NCI-H2081 (cell line): ENCODE measurements around the gene FEV.
A peak's percentile ranks its signal among the peaks of the same experiment; 100 is the strongest.

Source experiments
- DNase-seq, 2 experiments: peaks; one replicate each; lab custom pipeline; 2025; lab: John Stamatoyannopoulos, UW

Gene FEV

GRCh38 chr2:218993345-218994315 is 8.6 kb upstream of the FEV start, which contains the start of gene CRYBA2:
TSS of gene CRYBA2 (minus strand) at chr2:218993422. CDS start at chr2:218993176, 246 bp downstream.
- DNase-seq, result peak; percentile 64 to 88

- DNase-seq, result peak; percentile 35 to 41
These were observed 7.8 kb upstream of the FEV start for GRCh38 chr2:218992703-218993344.

GRCh38 chr2:218992196-218992595 is 7.2 kb upstream of the FEV start:
- no peak for DNase-seq

GRCh38 chr2:218991674-218992168 is 6.7 kb upstream of the FEV start:
- DNase-seq, result no peak

GRCh38 chr2:218990612-218991011 is 5.6 kb upstream of the FEV start:
- no peak for DNase-seq

- no peak for DNase-seq
These were observed 5.1 kb upstream of the FEV start for GRCh38 chr2:218990052-218990451.

GRCh38 chr2:218988650-218989049 is 3.7 kb upstream of the FEV start:
- DNase-seq, result no peak

- no peak for DNase-seq
These were observed 3.2 kb upstream of the FEV start for GRCh38 chr2:218988164-218988563.

GRCh38 chr2:218986148-218986761 is 1.3 kb upstream of the FEV start:
- no peak for DNase-seq

GRCh38 chr2:218985325-218986091 is 524 bp upstream of the FEV start:
- DNase-seq, result no peak

- no peak for DNase-seq
These were observed 554 bp downstream of the FEV start for GRCh38 chr2:218984239-218985020.

GRCh38 chr2:218983934-218984238 is 1.1 kb downstream of the FEV start:
- no peak for DNase-seq

GRCh38 chr2:218983263-218983933 is 1.6 kb downstream of the FEV start:
- DNase-seq, result no peak

GRCh38 chr2:218982586-218983262 is 2.3 kb downstream of the FEV start:
- no peak for DNase-seq

GRCh38 chr2:218981881-218982585 is 3.0 kb downstream of the FEV start:
- DNase-seq, result peak in 1 of 2 experiments; percentile 37

GRCh38 chr2:218981390-218981880 is 3.5 kb downstream of the FEV start:
- no peak for DNase-seq

- DNase-seq, result no peak
These were observed 4.1 kb downstream of the FEV start for GRCh38 chr2:218980735-218981389.
